ENCODE results near the gene KCNQ5. TPM values are rescaled to one million over a fixed set of nuclear protein-coding genes. Genes with fewer than 3 reads are reported as not detected.

Gene KCNQ5
- total RNA-seq, 2 experiments from 2014 or later: 2.1 to 2.5 TPM

- ChIA-PET POLR2A (interaction anchor here (0.7 to 1.1 kb wide), 2 partner anchors 203 to 513 kb away, joined by 3 to 7 read pairs; no protein-coding TSS in a partner anchor), CTCF (interaction anchor here (0.7 to 3.0 kb wide), 6 partner anchors 10 to 513 kb away, joined by 3 to 25 read pairs (median 3); no protein-coding TSS in a partner anchor)
- intact Hi-C loops (cut with DNase I, micrococcal nuclease): loop anchor here (2.0 to 10.0 kb wide), 4 partner anchors 202 to 711 kb away; no protein-coding TSS in a partner anchor
- H3K9me3 Mint-ChIP-seq: no peaks in the 10 kb centered on the region
- peak overlapping the region; percentile 23 for H3K4me3 Mint-ChIP-seq
- no peaks in the 10 kb centered on the region for H3K36me3 Mint-ChIP-seq (ENCODE audit: low read depth)
- H3K9me3 ChIP-seq (ENCODE audit: control insufficient read depth in 1 of 2, insufficient read depth in 1 of 2, low read length in 2 of 2): no peaks in the 10 kb centered on the region
- peaks cover 23% of the 10 kb centered on the region for H3K4me1 ChIP-seq (ENCODE audit: insufficient read depth, low read length)
- no peaks in the 10 kb centered on the region for H3K36me3 ChIP-seq (ENCODE audit: insufficient read depth, low read length)
- no peaks in the 10 kb centered on the region for H3K27me3 ChIP-seq (ENCODE audit: control insufficient read depth in 1 of 2, insufficient read depth in 2 of 2, low read length in 2 of 2)
- H3K4me1 Mint-ChIP-seq (ENCODE audit: low read depth): peaks cover 43% of the 10 kb centered on the region
- H3K27ac Mint-ChIP-seq: peak overlapping the region; percentile 4
- ATAC-seq (ENCODE audit: poor library complexity) (no peak), DNase-seq (peak in 3 of 14 experiments; percentile 45 to 63 (median 54))
- TF ChIP-seq, protein P1, sequence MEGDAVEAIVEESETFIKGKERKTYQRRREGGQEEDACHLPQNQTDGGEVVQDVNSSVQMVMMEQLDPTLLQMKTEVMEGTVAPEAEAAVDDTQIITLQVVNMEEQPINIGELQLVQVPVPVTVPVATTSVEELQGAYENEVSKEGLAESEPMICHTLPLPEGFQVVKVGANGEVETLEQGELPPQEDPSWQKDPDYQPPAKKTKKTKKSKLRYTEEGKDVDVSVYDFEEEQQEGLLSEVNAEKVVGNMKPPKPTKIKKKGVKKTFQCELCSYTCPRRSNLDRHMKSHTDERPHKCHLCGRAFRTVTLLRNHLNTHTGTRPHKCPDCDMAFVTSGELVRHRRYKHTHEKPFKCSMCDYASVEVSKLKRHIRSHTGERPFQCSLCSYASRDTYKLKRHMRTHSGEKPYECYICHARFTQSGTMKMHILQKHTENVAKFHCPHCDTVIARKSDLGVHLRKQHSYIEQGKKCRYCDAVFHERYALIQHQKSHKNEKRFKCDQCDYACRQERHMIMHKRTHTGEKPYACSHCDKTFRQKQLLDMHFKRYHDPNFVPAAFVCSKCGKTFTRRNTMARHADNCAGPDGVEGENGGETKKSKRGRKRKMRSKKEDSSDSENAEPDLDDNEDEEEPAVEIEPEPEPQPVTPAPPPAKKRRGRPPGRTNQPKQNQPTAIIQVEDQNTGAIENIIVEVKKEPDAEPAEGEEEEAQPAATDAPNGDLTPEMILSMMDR (IDR thresholded peaks at IDR 0.05): peak; percentile 63
- H3K4me3 ChIP-seq (ENCODE audit: low read length): no peak overlapping the region
- peaks cover 13% of the 10 kb centered on the region for H3K27me3 Mint-ChIP-seq
- no peak overlapping the region for H3K27ac ChIP-seq (ENCODE audit: low read depth in 1 of 2, low read length in 2 of 2)
Observed at GRCh38 chr6:72616406-72617015, 5.4 kb upstream of the KCNQ5 start.

DNA sequence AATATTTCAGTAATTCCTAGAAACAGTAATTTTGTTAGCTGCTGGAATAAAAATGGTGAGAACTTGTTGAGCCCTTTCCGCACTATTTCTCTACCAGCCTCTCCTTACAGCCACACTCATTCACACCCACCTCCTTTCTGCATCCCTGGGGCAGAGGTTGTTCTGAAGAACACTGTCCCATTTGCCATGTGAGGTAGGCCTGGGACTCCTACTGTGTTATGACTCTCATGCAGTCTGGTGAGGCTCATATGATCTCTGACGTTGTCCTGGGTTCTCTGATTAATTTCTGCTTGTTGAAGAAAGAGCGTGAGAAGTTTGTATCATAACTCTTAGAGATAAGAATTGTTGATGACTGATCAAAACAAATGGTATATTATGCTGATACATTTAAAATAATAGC, 4.1 kb upstream of the KCNQ5 start:
- ChIA-PET CTCF (interaction anchor here (2.4 to 3.0 kb wide), 2 partner anchors 12 to 512 kb away, joined by 5 to 25 read pairs; no protein-coding TSS in a partner anchor), POLR2A (no interaction called here)
- TF ChIP-seq, protein P1 (IDR thresholded peaks at IDR 0.05): no peak
- Mint-ChIP-seq H3K4me1 (ENCODE audit: low read depth) (peaks cover 45% of the 10 kb centered on the region), H3K36me3 (ENCODE audit: low read depth) (no peaks in the 10 kb centered on the region), H3K9me3 (no peaks in the 10 kb centered on the region), H3K27ac (no peak overlapping the region), H3K27me3 (peaks cover 13% of the 10 kb centered on the region), H3K4me3 (no peak overlapping the region)
- H3K4me1 ChIP-seq (ENCODE audit: insufficient read depth, low read length): peaks cover 31% of the 10 kb centered on the region
- no peak overlapping the region for H3K27ac ChIP-seq (ENCODE audit: low read depth in 1 of 2, low read length in 2 of 2)
- H3K4me3 ChIP-seq (ENCODE audit: low read length): no peak overlapping the region
- no peaks in the 10 kb centered on the region for H3K36me3 ChIP-seq (ENCODE audit: insufficient read depth, low read length)
- no peak for ATAC-seq (ENCODE audit: poor library complexity)
- no peaks in the 10 kb centered on the region for H3K9me3 ChIP-seq (ENCODE audit: control insufficient read depth in 1 of 2, insufficient read depth in 1 of 2, low read length in 2 of 2)
- H3K27me3 ChIP-seq (ENCODE audit: control insufficient read depth in 1 of 2, insufficient read depth in 2 of 2, low read length in 2 of 2): no peaks in the 10 kb centered on the region
- intact Hi-C loops (cut with DNase I, micrococcal nuclease): loop anchor here (2.0 to 10.0 kb wide), 4 partner anchors 203 to 710 kb away; no protein-coding TSS in a partner anchor
- no peak for DNase-seq

GRCh38 chr6:72619883-72620696, 1.8 kb upstream of the KCNQ5 start:
- peak in 13 of 14 experiments; percentile 26 to 79 (median 52) for DNase-seq
- peak overlapping the region; percentile 77 for H3K4me3 ChIP-seq (ENCODE audit: low read length)
- no peaks in the 10 kb centered on the region for H3K9me3 ChIP-seq (ENCODE audit: control insufficient read depth in 1 of 2, insufficient read depth in 1 of 2, low read length in 2 of 2)
- Mint-ChIP-seq H3K9me3 (no peaks in the 10 kb centered on the region), H3K27me3 (peaks cover 17% of the 10 kb centered on the region), H3K36me3 (ENCODE audit: low read depth) (no peaks in the 10 kb centered on the region), H3K4me3 (peak overlapping the region; percentile 95), H3K4me1 (ENCODE audit: low read depth) (peaks cover 53% of the 10 kb centered on the region), H3K27ac (peak overlapping the region; percentile 84)
- peaks cover 37% of the 10 kb centered on the region for H3K4me1 ChIP-seq (ENCODE audit: insufficient read depth, low read length)
- H3K27me3 ChIP-seq (ENCODE audit: control insufficient read depth in 1 of 2, insufficient read depth in 2 of 2, low read length in 2 of 2): no peaks in the 10 kb centered on the region
- H3K36me3 ChIP-seq (ENCODE audit: insufficient read depth, low read length): no peaks in the 10 kb centered on the region
- TF ChIP-seq, protein P1 (IDR thresholded peaks at IDR 0.05): no peak
- intact Hi-C loops (cut with DNase I, micrococcal nuclease): loop anchor here (2.0 to 10.0 kb wide), 3 partner anchors 205 to 707 kb away; no protein-coding TSS in a partner anchor
- ATAC-seq (ENCODE audit: poor library complexity): peak; percentile 80
- peak overlapping the region in 1 of 2 donors; percentile 43 for H3K27ac ChIP-seq (ENCODE audit: low read depth in 1 of 2, low read length in 2 of 2)
- ChIA-PET POLR2A (interaction anchor here (0.6 to 1.2 kb wide), 3 partner anchors 16 to 347 kb away, joined by 3 read pairs; no protein-coding TSS in a partner anchor), CTCF (interaction anchor here (1.4 kb wide), 1 partner anchor 510 kb away, joined by 4 read pairs; no protein-coding TSS in a partner anchor)

All from CD4-positive, alpha-beta T cell (primary cell).